ENCODE data around the gene TNFAIP3. TPM values are rescaled to one million over a fixed set of nuclear protein-coding genes. Genes with fewer than 3 reads are reported as not detected.

TNFAIP3 gene
- total RNA-seq, 1 donor from 2014 or later, result 44.6 TPM

DNA sequence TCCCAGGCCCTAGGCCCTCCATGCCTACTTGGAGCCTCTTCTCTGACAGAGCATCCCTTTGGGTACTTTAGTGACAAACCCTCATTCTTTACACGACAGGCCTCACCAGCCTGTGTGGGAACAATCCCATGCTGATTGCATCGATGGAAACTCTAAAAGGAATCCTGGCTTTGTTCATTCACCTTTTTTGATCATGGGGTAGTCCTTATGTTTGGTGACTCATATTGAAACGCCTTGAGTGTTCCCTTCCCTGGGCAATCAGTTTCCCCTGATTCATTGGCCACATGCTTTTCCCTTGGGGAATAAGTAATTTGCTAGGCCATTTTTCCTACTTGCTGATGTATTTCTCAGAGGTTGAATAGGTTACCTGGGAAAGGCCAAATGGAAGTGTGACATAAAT, 14.7 kb upstream of the TNFAIP3 start:
- no peak for DNase-seq
- H3K4me3 ChIP-seq, result no peak overlapping the region
- intact Hi-C loops (cut with DNase I), result no loop called here
- no peaks in the 10 kb centered on the region for H3K27me3 ChIP-seq (ENCODE audit: low read depth)
- no peaks in the 10 kb centered on the region for H3K36me3 ChIP-seq
- no peak overlapping the region for H3K27ac ChIP-seq
- no peaks in the 10 kb centered on the region for H3K9me3 ChIP-seq
- TF ChIP-seq, protein P1, sequence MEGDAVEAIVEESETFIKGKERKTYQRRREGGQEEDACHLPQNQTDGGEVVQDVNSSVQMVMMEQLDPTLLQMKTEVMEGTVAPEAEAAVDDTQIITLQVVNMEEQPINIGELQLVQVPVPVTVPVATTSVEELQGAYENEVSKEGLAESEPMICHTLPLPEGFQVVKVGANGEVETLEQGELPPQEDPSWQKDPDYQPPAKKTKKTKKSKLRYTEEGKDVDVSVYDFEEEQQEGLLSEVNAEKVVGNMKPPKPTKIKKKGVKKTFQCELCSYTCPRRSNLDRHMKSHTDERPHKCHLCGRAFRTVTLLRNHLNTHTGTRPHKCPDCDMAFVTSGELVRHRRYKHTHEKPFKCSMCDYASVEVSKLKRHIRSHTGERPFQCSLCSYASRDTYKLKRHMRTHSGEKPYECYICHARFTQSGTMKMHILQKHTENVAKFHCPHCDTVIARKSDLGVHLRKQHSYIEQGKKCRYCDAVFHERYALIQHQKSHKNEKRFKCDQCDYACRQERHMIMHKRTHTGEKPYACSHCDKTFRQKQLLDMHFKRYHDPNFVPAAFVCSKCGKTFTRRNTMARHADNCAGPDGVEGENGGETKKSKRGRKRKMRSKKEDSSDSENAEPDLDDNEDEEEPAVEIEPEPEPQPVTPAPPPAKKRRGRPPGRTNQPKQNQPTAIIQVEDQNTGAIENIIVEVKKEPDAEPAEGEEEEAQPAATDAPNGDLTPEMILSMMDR (IDR thresholded peaks at IDR 0.05), result no peak
- no peak for ATAC-seq
- H3K4me1 ChIP-seq, result peaks cover 12% of the 10 kb centered on the region

DNA sequence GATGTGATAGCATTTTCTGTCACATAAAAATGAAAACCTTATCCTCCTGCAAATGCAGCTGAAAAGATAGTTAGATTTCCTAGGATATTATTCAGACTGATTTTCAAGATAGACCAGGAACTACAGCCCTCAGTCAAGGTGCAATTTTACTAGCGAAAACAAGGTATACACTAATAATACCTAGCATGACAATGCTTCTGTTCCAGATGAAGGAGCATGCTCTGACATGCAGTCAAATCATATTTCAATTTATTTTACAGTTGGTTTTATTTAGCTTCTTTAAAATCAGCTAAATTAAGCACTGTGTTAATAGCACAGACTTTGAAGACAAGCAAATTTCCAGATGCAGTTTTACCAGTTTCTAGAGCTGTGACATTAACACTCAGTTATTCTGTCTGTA, 14.2 kb upstream of the TNFAIP3 start:
- Histone ChIP-seq H3K27me3 (ENCODE audit: low read depth) (no peaks in the 10 kb centered on the region), H3K4me1 (peaks cover 12% of the 10 kb centered on the region), H3K36me3 (no peaks in the 10 kb centered on the region), H3K4me3 (no peak overlapping the region), H3K9me3 (no peaks in the 10 kb centered on the region), H3K27ac (no peak overlapping the region)
- ATAC-seq (no peak), DNase-seq (no peak)
- TF ChIP-seq, protein P1 (IDR thresholded peaks at IDR 0.05), result no peak
- intact Hi-C loops (cut with DNase I), result no loop called here

DNA sequence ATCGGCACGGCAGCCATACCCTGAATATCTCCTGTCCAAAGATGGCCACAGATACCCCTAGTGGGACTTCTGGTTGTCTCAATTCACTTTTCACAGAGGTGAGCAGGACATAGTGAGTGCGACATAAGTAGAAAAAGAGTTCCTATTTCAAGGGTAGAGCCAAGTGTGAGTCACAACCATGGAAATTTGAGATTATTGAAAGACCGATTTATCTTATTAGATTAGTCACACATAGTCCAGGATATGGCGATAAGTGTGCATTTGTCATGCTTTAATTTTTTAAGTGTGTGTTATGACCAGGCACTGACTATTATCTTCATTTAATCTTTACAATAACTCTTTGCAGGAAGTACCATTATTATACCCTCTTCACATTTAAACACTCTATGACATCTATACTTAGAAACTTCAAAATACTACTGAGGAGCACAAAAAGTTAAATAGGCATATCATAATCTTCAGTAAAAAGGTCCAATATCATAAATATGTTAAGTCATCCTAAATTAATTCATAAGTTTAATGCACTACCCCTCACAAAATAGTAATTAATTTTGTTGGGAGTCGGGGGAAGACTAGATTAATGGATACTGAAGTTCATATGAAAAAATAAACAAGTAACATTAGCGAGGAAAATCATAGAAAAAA, 13.4 kb upstream of the TNFAIP3 start:
- TF ChIP-seq, protein P1 (IDR thresholded peaks at IDR 0.05), result no peak
- Histone ChIP-seq H3K4me1 (peaks cover 8% of the 10 kb centered on the region), H3K36me3 (no peaks in the 10 kb centered on the region), H3K4me3 (no peak overlapping the region), H3K9me3 (no peaks in the 10 kb centered on the region), H3K27ac (no peak overlapping the region), H3K27me3 (ENCODE audit: low read depth) (no peaks in the 10 kb centered on the region)
- intact Hi-C loops (cut with DNase I), result no loop called here
- ATAC-seq, result no peak
- DNase-seq, result no peak

DNA sequence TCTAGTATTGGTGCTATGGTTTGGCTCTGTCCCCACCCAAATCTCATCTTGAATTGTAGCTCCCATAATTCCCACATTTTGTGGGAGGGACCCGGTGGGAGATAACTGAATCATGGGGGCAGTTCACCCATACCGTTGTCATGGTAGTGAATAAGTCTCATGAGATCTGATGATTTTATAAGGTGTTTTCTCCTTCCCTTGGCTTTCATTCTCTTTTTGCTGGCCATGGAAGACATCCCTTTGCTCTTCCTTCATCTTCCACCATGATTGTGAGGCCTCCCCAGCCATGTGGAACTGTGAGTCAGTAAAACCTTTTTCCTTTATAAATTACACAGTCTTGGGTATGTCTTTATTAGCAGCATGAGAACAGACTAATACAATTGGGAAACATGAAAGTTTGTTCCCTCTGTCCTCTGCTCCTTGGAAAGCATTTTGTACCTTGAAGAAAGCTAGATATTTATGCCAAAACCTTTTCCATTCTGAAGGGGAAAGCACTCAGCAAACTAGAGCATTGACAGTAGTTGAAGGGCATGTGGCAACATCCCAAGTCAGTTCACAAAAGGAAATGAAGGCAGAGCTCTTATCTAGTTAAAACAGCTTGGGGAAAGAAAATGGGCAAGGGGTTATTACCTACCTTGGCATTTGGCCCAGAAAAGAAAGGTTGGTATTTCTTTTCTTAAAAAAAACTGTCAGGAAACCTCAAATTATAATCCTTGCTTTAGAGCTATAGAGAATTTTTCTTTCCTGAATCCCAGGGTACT, 10.7 kb upstream of the TNFAIP3 start:
- Histone ChIP-seq H3K27me3 (ENCODE audit: low read depth) (no peaks in the 10 kb centered on the region), H3K9me3 (no peaks in the 10 kb centered on the region), H3K4me1 (no peaks in the 10 kb centered on the region), H3K27ac (no peak overlapping the region), H3K36me3 (no peaks in the 10 kb centered on the region), H3K4me3 (no peak overlapping the region)
- intact Hi-C loops (cut with DNase I), result no loop called here
- no peak for ATAC-seq
- TF ChIP-seq, protein P1 (IDR thresholded peaks at IDR 0.05), result no peak
- DNase-seq, result no peak

DNA sequence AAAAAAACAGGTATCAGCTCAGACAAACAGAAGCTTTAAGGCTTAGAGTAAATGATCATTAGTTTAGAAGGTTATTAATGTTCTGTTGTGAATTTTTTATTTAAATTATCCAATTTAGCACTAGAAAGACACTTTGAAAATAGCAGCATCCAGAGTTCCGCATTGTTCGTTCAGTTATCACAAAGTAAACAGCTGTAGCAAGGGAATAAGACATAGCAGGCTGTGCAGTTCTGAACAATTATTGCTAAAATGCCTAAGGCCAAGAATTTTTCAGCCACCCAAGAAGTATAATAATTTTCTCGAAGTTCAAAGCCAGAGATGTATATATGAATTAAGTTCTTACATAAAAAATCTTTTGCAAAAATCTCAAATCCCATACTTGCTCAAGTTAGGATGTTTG, 8.0 kb upstream of the TNFAIP3 start:
- Histone ChIP-seq H3K27me3 (ENCODE audit: low read depth) (no peaks in the 10 kb centered on the region), H3K4me3 (no peak overlapping the region), H3K4me1 (no peaks in the 10 kb centered on the region), H3K27ac (no peak overlapping the region), H3K36me3 (no peaks in the 10 kb centered on the region), H3K9me3 (no peaks in the 10 kb centered on the region)
- no peak for DNase-seq
- intact Hi-C loops (cut with DNase I), result no loop called here
- TF ChIP-seq, protein P1 (IDR thresholded peaks at IDR 0.05), result no peak
- no peak for ATAC-seq

All from lower lobe of right lung (tissue), 2 donors.